ENCODE measurements around the gene FAM209A.
"Not testable (repeated sequence)": the region's sequence is repeated elsewhere in the genome, so short reads cannot be mapped to it uniquely, and the experiment has no call there.

Gene FAM209A

DNA sequence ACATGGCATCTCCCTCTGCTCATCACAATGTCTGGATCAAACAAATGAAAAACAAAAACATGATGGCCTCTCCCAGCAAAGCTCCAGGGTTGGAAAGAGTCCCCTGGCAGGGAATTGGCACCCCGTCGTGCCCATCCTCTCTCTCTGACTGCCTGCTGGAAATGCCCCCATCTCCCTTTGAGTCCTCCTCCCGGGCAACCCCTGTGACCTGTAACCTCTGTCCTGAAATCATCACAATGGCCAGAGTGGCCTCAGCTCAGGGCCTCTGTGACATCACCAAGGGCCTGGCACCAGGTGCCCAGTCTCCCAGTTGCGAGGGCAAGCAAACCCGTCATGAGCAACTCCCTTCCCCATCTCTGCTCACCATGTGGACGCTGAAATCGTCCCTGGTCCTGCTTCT, at the start of gene FAM209A:
TSS of gene FAM209A (plus strand) at position 301 of the 400 bp plus-strand sequence. CDS start at position 366, 65 bp downstream.
- DNase-seq (ENCODE audit: low spot score), result not testable (repeated sequence)

- DNase-seq (ENCODE audit: low spot score), result no peak
These were observed 40.6 kb upstream of the FAM209A start for GRCh38 chr20:56483970-56484369.

GRCh38 chr20:56487216-56487615, 37.3 kb upstream of the FAM209A start:
- no peak for DNase-seq (ENCODE audit: low spot score)

DNA sequence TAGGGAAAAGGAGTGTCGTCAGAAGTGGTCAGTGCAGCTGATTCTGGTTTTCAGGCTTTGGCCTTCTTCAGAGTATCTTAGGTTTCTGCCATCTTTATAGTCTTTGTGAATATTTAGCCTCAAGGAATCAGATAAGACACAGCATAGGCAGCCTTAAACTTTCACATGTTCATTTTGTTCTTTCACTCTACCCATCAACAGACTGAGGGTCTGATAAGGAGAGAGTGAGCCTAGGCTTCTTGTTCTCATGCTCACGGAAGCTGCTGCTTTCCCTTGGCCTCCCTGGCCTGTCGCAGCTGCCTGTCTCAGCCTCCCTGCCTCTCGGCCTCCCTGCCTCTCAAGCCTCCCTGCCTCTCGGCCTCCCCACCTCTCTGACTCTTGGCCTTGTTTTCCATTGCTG, 36.0 kb upstream of the FAM209A start:
- DNase-seq (ENCODE audit: low spot score), result no peak

DNA sequence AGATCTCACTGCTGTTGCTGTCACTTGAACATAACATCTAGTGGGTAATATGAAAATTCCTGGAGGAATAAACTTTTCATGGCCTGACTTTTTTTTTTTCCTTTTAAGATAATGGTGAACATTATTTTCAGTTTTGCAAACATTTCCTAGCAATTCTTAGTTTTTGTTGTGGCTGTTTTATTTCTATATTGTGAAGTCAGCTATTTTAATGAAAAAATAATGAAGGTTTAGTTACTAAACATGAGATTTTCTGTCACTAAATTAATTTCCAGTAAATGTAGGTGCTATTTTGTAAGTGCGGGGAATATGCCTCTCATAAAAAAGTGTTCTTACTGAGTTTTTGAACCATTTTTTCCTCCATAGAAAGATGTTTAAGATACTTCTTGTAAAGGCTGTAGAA, 23.4 kb upstream of the FAM209A start:
- no peak for DNase-seq (ENCODE audit: low spot score)

GRCh38 chr20:56503916-56504315, 20.6 kb upstream of the FAM209A start:
- no peak for DNase-seq (ENCODE audit: low spot score)

DNA sequence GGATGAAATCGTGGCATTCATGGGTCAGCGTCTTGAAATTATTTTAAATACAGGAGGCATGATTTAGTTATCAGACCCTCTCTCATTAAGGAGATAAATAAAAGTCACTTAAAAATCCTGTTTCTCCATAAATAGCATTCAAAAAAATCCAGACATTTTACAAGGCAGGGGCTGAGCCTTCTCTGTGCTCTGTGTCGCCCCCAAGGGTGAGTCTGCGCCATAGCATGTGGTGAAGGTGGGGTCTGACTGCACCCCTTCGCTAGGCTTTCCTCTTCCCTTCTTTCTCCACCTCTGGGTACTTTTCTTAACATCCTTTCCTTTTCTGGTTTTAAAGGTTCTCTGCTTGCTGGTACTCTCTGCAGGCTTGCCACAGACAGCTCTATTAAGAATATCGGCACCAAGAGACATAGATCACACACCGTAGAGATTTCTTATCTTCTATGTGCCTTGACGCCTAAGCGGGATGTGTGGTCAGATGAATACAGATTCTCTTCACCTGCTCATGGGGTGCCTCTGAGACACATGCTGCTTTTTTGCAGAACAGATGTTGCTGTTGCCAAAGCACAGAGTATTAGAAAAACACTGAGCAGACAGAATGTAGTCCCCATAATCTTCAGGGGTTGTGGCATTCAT, 20.1 kb upstream of the FAM209A start:
- peak; percentile 39 for DNase-seq (ENCODE audit: low spot score)

GRCh38 chr20:56506103-56506502, 18.4 kb upstream of the FAM209A start:
- no peak for DNase-seq (ENCODE audit: low spot score)

- DNase-seq (ENCODE audit: low spot score), result no peak
These were observed 12.6 kb upstream of the FAM209A start for GRCh38 chr20:56511926-56512325.

GRCh38 chr20:56513161-56514150, 11.1 kb upstream of the FAM209A start:
- DNase-seq (ENCODE audit: low spot score), result no peak

DNA sequence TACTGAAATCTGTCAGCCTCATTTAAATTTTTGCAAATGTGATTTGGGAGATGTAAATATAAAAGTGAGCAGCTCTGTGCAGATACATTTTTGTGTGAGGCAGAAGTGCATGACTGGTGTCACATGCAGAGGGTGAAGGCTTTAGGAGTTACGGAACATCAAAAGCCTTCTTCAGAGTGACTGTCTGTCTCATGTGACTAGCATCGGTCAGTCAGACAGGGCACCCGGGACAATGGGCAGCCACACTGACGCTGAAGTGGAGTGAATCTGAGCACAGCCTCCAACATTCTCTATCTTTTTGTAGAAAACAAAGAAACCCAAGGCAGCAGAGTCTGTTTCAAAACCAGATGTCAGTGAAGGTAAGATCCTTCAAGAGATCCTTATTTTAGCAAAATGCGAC, 7.9 kb upstream of the FAM209A start:
- no peak for DNase-seq (ENCODE audit: low spot score)

DNA sequence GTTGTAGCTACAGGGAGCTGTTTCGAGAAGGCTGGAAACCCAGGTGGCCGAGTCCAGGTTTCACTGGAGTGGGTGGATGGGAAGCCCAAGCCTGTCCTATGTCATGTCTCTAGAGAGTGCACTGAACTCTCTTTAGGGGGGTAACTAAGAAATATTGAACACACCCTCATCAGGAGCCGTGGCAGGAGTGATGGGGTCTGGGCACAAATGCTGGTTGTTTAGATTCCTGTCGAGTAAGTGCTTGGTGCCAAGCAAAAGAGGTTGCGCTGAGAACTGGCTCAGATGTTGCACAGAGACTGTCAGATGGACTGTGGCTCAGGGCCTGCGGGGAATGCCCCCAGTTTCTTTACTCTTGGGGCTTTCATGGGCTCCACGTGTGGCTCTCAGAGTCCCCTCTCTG, 7.3 kb upstream of the FAM209A start:
- no peak for DNase-seq (ENCODE audit: low spot score)

- DNase-seq (ENCODE audit: low spot score), result no peak
These were observed 6.9 kb upstream of the FAM209A start for GRCh38 chr20:56517641-56518040.

DNA sequence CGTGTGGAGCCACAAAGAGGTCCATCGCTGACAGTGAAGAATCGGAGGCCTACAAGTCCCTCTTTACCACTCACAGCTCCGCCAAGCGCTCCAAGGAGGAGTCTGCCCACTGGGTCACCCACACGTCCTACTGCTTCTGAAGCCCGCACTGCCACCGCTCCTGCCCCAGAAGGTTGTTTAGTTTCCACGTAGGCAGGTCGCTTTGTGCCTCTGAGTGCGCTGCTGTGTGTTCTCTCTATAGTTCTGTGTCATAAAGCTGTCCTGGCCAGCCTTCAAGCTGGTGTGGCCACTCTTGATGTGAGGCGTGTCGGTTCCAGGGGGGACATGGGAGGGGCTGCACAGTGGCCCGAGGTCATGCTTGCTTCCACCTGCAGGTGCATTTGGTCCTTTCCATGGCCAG, 6.4 kb upstream of the FAM209A start:
- DNase-seq (ENCODE audit: low spot score), result no peak

- no peak for DNase-seq (ENCODE audit: low spot score)
These were observed 5.7 kb upstream of the FAM209A start for GRCh38 chr20:56518721-56519398.

DNA sequence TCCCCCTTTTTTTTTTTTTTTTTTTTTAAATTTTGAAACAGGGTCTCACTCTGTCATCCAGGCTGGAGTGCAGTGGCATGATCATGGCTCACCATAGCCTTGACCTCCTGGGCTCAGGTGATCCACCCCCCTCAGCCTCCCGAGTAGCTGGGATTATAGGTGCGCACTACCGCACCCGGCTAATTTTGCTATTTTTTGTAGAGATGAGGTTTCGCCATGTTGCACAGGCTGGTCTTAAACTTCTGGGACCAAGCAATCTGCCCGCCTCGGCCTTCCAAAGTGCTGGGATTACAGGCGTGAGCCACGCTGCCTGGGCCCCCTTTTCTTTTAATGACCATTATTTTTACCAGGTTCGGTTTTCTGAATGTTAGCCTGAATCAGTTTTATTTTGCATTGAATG, 5.0 kb upstream of the FAM209A start:
- no peak for DNase-seq (ENCODE audit: low spot score)

GRCh38 chr20:56520180-56520579, 4.4 kb upstream of the FAM209A start:
- no peak for DNase-seq (ENCODE audit: low spot score)

GRCh38 chr20:56520746-56521354, 3.7 kb upstream of the FAM209A start:
- not testable (repeated sequence) for DNase-seq (ENCODE audit: low spot score)

DNA sequence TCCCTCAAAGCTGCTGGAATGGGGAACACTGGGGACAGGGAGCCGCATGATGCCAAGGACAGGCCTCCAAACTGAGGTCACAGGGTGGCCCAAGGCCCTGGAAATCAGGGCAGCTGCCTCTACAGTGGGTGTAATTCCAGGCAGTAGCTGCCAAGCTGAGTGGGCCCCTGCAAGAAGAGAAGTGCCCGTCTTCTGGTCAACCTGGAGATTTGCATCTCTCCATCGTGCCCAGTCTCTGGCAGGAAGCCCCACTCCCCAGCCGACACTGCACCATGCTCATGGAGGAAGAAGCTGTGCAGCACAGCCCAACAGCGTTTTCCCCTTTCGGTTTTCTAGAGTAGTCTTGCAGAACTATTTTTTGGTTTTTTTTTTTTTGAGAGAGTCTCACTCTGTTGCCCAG, 2.2 kb upstream of the FAM209A start:
- DNase-seq (ENCODE audit: low spot score), result no peak

DNA sequence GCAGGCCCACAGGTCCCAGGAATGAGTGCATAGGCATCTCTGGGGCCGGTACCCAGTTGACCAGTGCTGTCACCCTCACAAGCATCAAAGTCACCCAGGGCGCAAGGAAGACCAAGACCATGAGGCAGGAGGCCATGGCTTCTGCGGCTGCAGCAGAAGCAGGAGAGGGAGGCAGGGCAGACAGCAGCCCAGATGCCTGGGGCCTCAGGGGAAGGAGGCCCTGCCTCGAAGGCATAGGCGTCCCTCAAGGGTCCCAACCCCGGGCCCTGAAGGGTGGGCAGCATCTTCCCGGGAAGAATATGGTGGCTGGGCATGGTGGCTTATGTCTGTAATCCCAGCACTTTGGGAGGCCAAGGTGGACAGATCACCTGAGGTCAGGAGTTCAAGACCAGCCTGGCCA, 3.0 kb downstream of the FAM209A start:
- DNase-seq (ENCODE audit: low spot score), result no peak

GRCh38 chr20:56532946-56533345, 8.4 kb downstream of the FAM209A start, which contains the start of gene FAM209B:
FAM209B (plus strand) TSS chr20:56533246; CDS start chr20:56533342, 96 bp downstream.
- DNase-seq (ENCODE audit: low spot score), result not testable (repeated sequence)

- DNase-seq (ENCODE audit: low spot score), result no peak
These were observed 13.5 kb downstream of the FAM209A start for GRCh38 chr20:56537997-56538396.

Measured in NAMALWA (cell line).